H1 (cell line): ENCODE results near the gene TTC9. TPM values are rescaled to one million over a fixed set of nuclear protein-coding genes. Genes with fewer than 3 reads are reported as not detected.

ENCODE experiments used
- CTCF ChIA-PET: fragments of 300-600 bp; sonication (Branson Sonifier 250); formaldehyde crosslinking; loops from one replicate; lab custom pipeline; 2021; ENCODE audit not compliant: partially characterized antibody; lab: Charles Lee
- POLR2A ChIA-PET: fragments of 300-600 bp; sonication (Branson Sonifier 250); formaldehyde crosslinking; loops from one replicate; lab custom pipeline; 2021; ENCODE audit warnings: inconsistent platforms; ENCODE audit not compliant: partially characterized antibody; lab: Charles Lee
- DNase-seq, 2 experiments: peaks; one replicate each; pipeline versions ENCODE4 v3.0.0 to v3.0.0-alpha.2; 2010 to 2022; ENCODE audit warnings: low spot score in 2 of 2, low read depth in 1 of 2, mixed read lengths in 1 of 2
- FAIRE-seq: peaks from 2 replicates; lab custom pipeline; 2011; peaks lifted over from hg19 to GRCh38; lab: Jason Lieb, UNC
- H2AFZ ChIP-seq: 2 replicates; pipeline ENCODE4 v1.8.1; 2012; ENCODE audit warnings: low read length, inconsistent platforms
- H2AK5ac ChIP-seq: 2 replicates; pipeline ENCODE4 v1.6.1; 2013; ENCODE audit warnings: low read depth, low read length
- H2BK120ac ChIP-seq: replicated peaks from 2 replicates; pipeline ENCODE3; 2013; ENCODE audit warnings: low read depth, low read length, inconsistent platforms
- H2BK12ac ChIP-seq: 2 replicates; pipeline ENCODE4 v1.6.1; 2013; ENCODE audit warnings: low read depth, low read length
- H2BK15ac ChIP-seq: 2 replicates; pipeline ENCODE4 v1.6.1; 2013; ENCODE audit warnings: low read length
- H2BK20ac ChIP-seq: 2 replicates; pipeline ENCODE4 v1.6.1; 2013; ENCODE audit warnings: low read length
- H2BK5ac ChIP-seq: 2 replicates; pipeline ENCODE4 v1.6.1; 2013; ENCODE audit warnings: low read depth, low read length
- H3K14ac ChIP-seq: 2 replicates; pipeline ENCODE4 v1.6.1; 2013; ENCODE audit warnings: inconsistent platforms; ENCODE audit not compliant: insufficient read length
- H3K18ac ChIP-seq: 2 replicates; pipeline ENCODE4 v1.6.1; 2013; ENCODE audit warnings: low read length; ENCODE audit errors: extremely low read depth
- H3K23ac ChIP-seq: 2 replicates; pipeline ENCODE4 v1.6.1; 2013; ENCODE audit warnings: inconsistent platforms; ENCODE audit not compliant: insufficient read length
- H3K23me2 ChIP-seq: 2 replicates; pipeline ENCODE4 v1.6.1; 2013; ENCODE audit warnings: low read depth, low read length
- H3K27ac ChIP-seq: 2 replicates; pipeline ENCODE4 v1.6.1; 2011; ENCODE audit warnings: low read depth, low read length, inconsistent platforms
- H3K27me3 ChIP-seq, 4 experiments: replicated peaks in 1 of 4; 1 replicate in 1 of 4; 2 replicates in 3 of 4; pipeline versions ENCODE4 v1.6.1 to v1.8.1; 2011 to 2013; ENCODE audit warnings: low read length in 3 of 4, mild to moderate bottlenecking in 3 of 4, inconsistent platforms in 2 of 4, mixed read lengths in 2 of 4, moderate library complexity in 1 of 4; ENCODE audit not compliant: control insufficient read depth in 3 of 4, insufficient read depth in 3 of 4; ENCODE audit errors: extremely low read depth in 1 of 4
- H3K36me3 ChIP-seq, 4 experiments: 2 replicates each; pipeline versions ENCODE4 v1.6.1 to v1.8.1; 2011 to 2013; ENCODE audit warnings: mild to moderate bottlenecking in 4 of 4, low read length in 3 of 4, moderate library complexity in 2 of 4, control low read depth in 1 of 4, inconsistent platforms in 1 of 4; ENCODE audit not compliant: insufficient read depth in 4 of 4, control insufficient read depth in 2 of 4
- H3K4ac ChIP-seq: replicated peaks from 2 replicates; pipeline ENCODE3; 2013; ENCODE audit warnings: low read length, low read depth, mixed read lengths, inconsistent platforms; ENCODE audit not compliant: insufficient read length
- H3K4me1 ChIP-seq, 4 experiments: replicated peaks in 1 of 4; 1 replicate in 1 of 4; 2 replicates in 3 of 4; pipeline versions ENCODE4 v1.6.1 to v1.8.1; 2011 to 2013; ENCODE audit warnings: low read length in 3 of 4, inconsistent platforms in 2 of 4, mixed read lengths in 1 of 4; ENCODE audit not compliant: insufficient read depth in 4 of 4, control insufficient read depth in 3 of 4
- H3K4me2 ChIP-seq, 2 experiments: 2 replicates each; pipeline versions ENCODE4 v1.6.1 to v1.8.1; 2011 to 2013; ENCODE audit warnings: low read depth in 2 of 2, low read length in 2 of 2, control low read depth in 1 of 2, inconsistent platforms in 1 of 2, mild to moderate bottlenecking in 1 of 2; ENCODE audit not compliant: insufficient read depth in 1 of 2
- H3K4me3 ChIP-seq, 4 experiments: fragments of 200-600, 300-600 bp in 1 of 4; sonication (generic), shearing (Covaris generic), sonication (Bioruptor Twin) in 1 of 4; 2 replicates each; pipeline versions ENCODE4 v1.5.1 to v1.8.1; 2011 to 2016; ENCODE audit warnings: low read length in 4 of 4, low read depth in 3 of 4, control low read depth in 2 of 4, inconsistent platforms in 2 of 4, mild to moderate bottlenecking in 2 of 4, mixed read lengths in 1 of 4, moderate library complexity in 1 of 4; ENCODE audit not compliant: insufficient read depth in 2 of 4; ENCODE audit errors: extremely low read depth in 1 of 4
- H3K56ac ChIP-seq: replicated peaks from 2 replicates; pipeline ENCODE3; 2013; ENCODE audit warnings: low read depth, mild to moderate bottlenecking, mixed read lengths, low read length, inconsistent platforms; ENCODE audit not compliant: insufficient read length
- H3K79me1 ChIP-seq: 2 replicates; pipeline ENCODE4 v1.6.1; 2013; ENCODE audit warnings: low read depth, low read length, control low read depth
- H3K79me2 ChIP-seq, 2 experiments: 2 replicates each; pipeline versions ENCODE4 v1.6.1 to v1.8.1; 2012 to 2013; ENCODE audit warnings: low read length in 2 of 2, mild to moderate bottlenecking in 2 of 2, inconsistent platforms in 1 of 2; ENCODE audit not compliant: insufficient read depth in 2 of 2, control insufficient read depth in 1 of 2
- H3K9ac ChIP-seq, 4 experiments: replicated peaks in 1 of 4; 1 replicate in 1 of 4; 2 replicates in 3 of 4; pipeline versions ENCODE4 v1.6.1 to v1.8.1; 2011 to 2013; ENCODE audit warnings: low read depth in 3 of 4, low read length in 3 of 4, control low read depth in 2 of 4, mild to moderate bottlenecking in 2 of 4, moderate library complexity in 2 of 4, inconsistent platforms in 1 of 4; ENCODE audit errors: extremely low read depth in 1 of 4
- H3K9me3 ChIP-seq, 2 experiments: 2 replicates each; pipeline versions ENCODE4 v1.6.1 to v1.8.1; 2012 to 2013; ENCODE audit warnings: mild to moderate bottlenecking in 2 of 2, moderate library complexity in 2 of 2, control low read depth in 1 of 2, inconsistent platforms in 1 of 2, low read depth in 1 of 2, low read length in 1 of 2, mixed read lengths in 1 of 2; ENCODE audit not compliant: insufficient read depth in 2 of 2
- H4K20me1 ChIP-seq, 2 experiments: replicated peaks in 1 of 2; 2 replicates each; pipeline versions ENCODE3 to v1.8.1; 2011 to 2013; ENCODE audit warnings: inconsistent platforms in 2 of 2, low read length in 2 of 2, mild to moderate bottlenecking in 1 of 2; ENCODE audit not compliant: insufficient read depth in 2 of 2, control insufficient read depth in 1 of 2
- H4K5ac ChIP-seq: 2 replicates; pipeline ENCODE4 v1.6.1; 2013; ENCODE audit warnings: low read length, low read depth, mixed read lengths, inconsistent platforms; ENCODE audit not compliant: insufficient read length
- H4K8ac ChIP-seq: 2 replicates; pipeline ENCODE4 v1.8.0; 2013; ENCODE audit warnings: mild to moderate bottlenecking, moderate library complexity, low read length, inconsistent platforms; ENCODE audit not compliant: insufficient read depth; ENCODE audit errors: extremely low read depth
- H4K91ac ChIP-seq: replicated peaks from 2 replicates; pipeline ENCODE3; 2013; ENCODE audit warnings: low read length, mixed read lengths, inconsistent platforms; ENCODE audit not compliant: insufficient read length
- CBX8 ChIP-seq: fragments of 300-800, 300-1000 bp; sonication (generic); IDR thresholded peaks from 2 replicates; pipeline ENCODE4 v1.7.1; 2016; ENCODE audit warnings: low read depth, low read length, borderline replicate concordance
- RAD21 ChIP-seq, 2 experiments: IDR thresholded peaks in 1 of 2; conservative IDR thresholded peaks in 1 of 2; 2 replicates each; pipeline ENCODE4 v1.6.1; 2011; ENCODE audit warnings: low read depth in 2 of 2, low read length in 2 of 2, improper control_type of control experiment in 1 of 2, inconsistent platforms in 1 of 2, mild to moderate bottlenecking in 1 of 2, moderate library complexity in 1 of 2
- WGBS, 2 experiments: shearing (Covaris generic) in 1 of 2; methylation state at CpG; one replicate each; pipeline versions ENCODE4 v1.1.6 to v1.1.7; 2013 to 2015; ENCODE audit warnings: low lambda C conversion rate in 2 of 2, mixed read lengths in 2 of 2, inconsistent platforms in 1 of 2, low coverage in 1 of 2, missing lambda C conversion rate in 1 of 2; ENCODE audit not compliant: insufficient replicate concordance in 2 of 2, insufficient coverage in 1 of 2, insufficient read length in 1 of 2; ENCODE audit errors: extremely low coverage in 1 of 2, missing lambda C conversion rate in 1 of 2; 5-methylcytosine and 5-hydroxymethylcytosine counted together
- polyA plus RNA-seq, 7 experiments: library from polyadenylated mRNA; depleted of rRNA in 3 of 7; stranded (reverse) in 5 of 7; unstranded in 2 of 7; fragments of >200 nt in 5 of 7; fragments of 200-250 nt in 2 of 7; gene quantifications; 1 replicate in 5 of 7; 2 replicates in 1 of 7; 4 replicates in 1 of 7; pipeline versions ENCODE4 v1.2.1 to v1.2.3, GENCODE V29; 2011 to 2013; ENCODE audit warnings: missing spikeins in 2 of 7, mixed read lengths in 2 of 7
- total RNA-seq: library from RNA; stranded (reverse); fragmentation: NEBNext Ultra II Directional; extraction: Animal tissue kit (Norgen Biotek cat#: 25700); gene quantifications from 2 replicates; pipeline ENCODE4 v1.2.1, GENCODE V29; 2021

TTC9 gene
- total and polyA plus RNA-seq, 2 of the 8 experiments (the other 6 are each of a cell fraction or from before 2014, with no cell fraction given): 21.0 to 29.5 TPM

DNA sequence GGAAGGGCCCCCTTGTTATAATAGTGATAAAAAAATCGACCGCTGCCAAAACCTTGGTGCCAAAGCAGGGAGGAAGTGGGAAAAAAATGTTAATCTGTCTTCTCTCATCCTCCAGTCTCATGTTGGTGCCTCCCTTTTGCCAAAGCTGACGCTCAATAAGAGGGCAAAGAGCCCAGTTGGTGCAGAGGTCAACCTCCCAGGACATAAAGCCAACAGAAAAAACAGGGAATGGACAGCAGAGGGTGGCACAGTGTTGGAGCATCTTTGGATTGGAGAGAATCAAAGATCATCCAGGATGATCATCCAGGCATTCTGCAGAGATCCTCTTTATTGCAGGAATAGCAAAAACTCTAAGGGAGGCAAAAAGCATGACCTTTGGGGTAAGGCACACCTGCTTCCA, 9.8 kb upstream of the TTC9 start:
- H2AK5ac ChIP-seq: no peak overlapping the region
- H2BK120ac ChIP-seq: no peak overlapping the region
- H2AFZ ChIP-seq: no peak overlapping the region
- H3K18ac ChIP-seq: no peak overlapping the region
- peaks cover 0 to 4% (median 0%) of the 10 kb centered on the region in 4 experiments; a peak in 1 of 7 replicates for H3K4me1 ChIP-seq
- POLR2A ChIA-PET: interaction anchor here (1.3 kb wide), 1 partner anchor 15 kb away, joined by 4 read pairs; no protein-coding TSS in a partner anchor
- H3K23ac ChIP-seq: no peak overlapping the region
- H2BK20ac ChIP-seq: no peak overlapping the region
- no peaks in the 10 kb centered on the region for H3K23me2 ChIP-seq
- no peaks in the 10 kb centered on the region for H3K27me3 ChIP-seq
- H2BK5ac ChIP-seq: no peak overlapping the region
- TF ChIP-seq CBX8 (no peak), RAD21 (IDR thresholded peaks at IDR 0.05 in 1 of 2, conservative IDR thresholded peaks at IDR 0.05 in 1 of 2; ENCODE audit: low read depth in 2 of 2, low read length in 2 of 2) (0 out of 4 replicates have a peak, but pooled peaks have one; percentile 4 to 5)
- no peaks in the 10 kb centered on the region for H4K20me1 ChIP-seq
- CTCF ChIA-PET: interaction anchor here (1.0 to 5.5 kb wide), 3 partner anchors 8 to 185 kb away, joined by 4 to 43 read pairs (median 5); no protein-coding TSS in a partner anchor
- no peak overlapping the region for H4K8ac ChIP-seq
- H3K4me2 ChIP-seq: no peak overlapping the region
- H3K36me3 ChIP-seq: peaks cover 0 to 4% (median 0%) of the 10 kb centered on the region in 4 experiments; a peak in 2 of 8 replicates
- peaks cover 0 to 10% of the 10 kb centered on the region in 2 experiments; a peak in 1 of 4 replicates for H3K9me3 ChIP-seq
- DNase-seq (no peak), FAIRE-seq (no peak)
- no peak overlapping the region for H3K4me3 ChIP-seq
- no peak overlapping the region for H3K4ac ChIP-seq
- H2BK12ac ChIP-seq: no peak overlapping the region
- H3K79me2 ChIP-seq: no peaks in the 10 kb centered on the region
- H4K5ac ChIP-seq: no peak overlapping the region
- H3K79me1 ChIP-seq: no peaks in the 10 kb centered on the region
- 89% methylated on average over 3 of the region's 3 CpGs; no CpG with 5 or more reads in 1 of the 2 experiments for WGBS, 2 experiments
- no peak overlapping the region for H3K9ac ChIP-seq
- H2BK15ac ChIP-seq: no peak overlapping the region
- no peak overlapping the region for H3K14ac ChIP-seq
- no peak overlapping the region for H3K27ac ChIP-seq
- no peak overlapping the region for H3K56ac ChIP-seq
- no peak overlapping the region for H4K91ac ChIP-seq
